WERI-Rb-1 (cell line): ENCODE results near the gene ZNF516.

Source experiments
- DNase-seq: peaks from one replicate; pipeline ENCODE4 v3.0.0-alpha.2; 2020
- H3K27ac ChIP-seq: fragments of 250-450 bp; sonication (Bioruptor Pico); 2 replicates; pipeline ENCODE4 v1.5.1; 2020; ENCODE audit warnings: mild to moderate bottlenecking, moderate library complexity
- H3K27me3 ChIP-seq: fragments of 250-450 bp; sonication (Bioruptor Pico); 2 replicates; pipeline ENCODE4 v1.5.1; 2021; ENCODE audit warnings: mild to moderate bottlenecking, low read depth, moderate library complexity; ENCODE audit not compliant: insufficient read depth, severe bottlenecking
- H3K36me3 ChIP-seq: fragments of 250-450 bp; sonication (Bioruptor Pico); 2 replicates; pipeline ENCODE4 v1.5.1; 2020; ENCODE audit warnings: mild to moderate bottlenecking, moderate library complexity
- H3K4me3 ChIP-seq: 2 replicates; pipeline ENCODE4 v1.5.1; 2011; ENCODE audit warnings: low read depth, mild to moderate bottlenecking, control low read depth, low read length
- H3K9me3 ChIP-seq: fragments of 250-450 bp; sonication (Bioruptor Pico); 2 replicates; pipeline ENCODE4 v1.5.1; 2021; ENCODE audit warnings: mild to moderate bottlenecking, moderate library complexity; ENCODE audit not compliant: severe bottlenecking
- CTCF ChIP-seq: IDR thresholded peaks from 2 replicates; pipeline ENCODE4 v1.5.1; 2011; ENCODE audit warnings: low read depth, mild to moderate bottlenecking, control low read depth, inconsistent platforms, low read length

ZNF516 gene

GRCh38 chr18:76379226-76380126 lies 115.6 kb downstream of the ZNF516 start:
- no peak for DNase-seq
- Histone ChIP-seq H3K4me3 (no peak overlapping the region), H3K9me3 (no peaks in the 10 kb centered on the region), H3K36me3 (peaks cover 50% of the 10 kb centered on the region), H3K27me3 (no peaks in the 10 kb centered on the region), H3K27ac (no peak overlapping the region)
- TF ChIP-seq CTCF: no peak

GRCh38 chr18:76378526-76379215 lies 116.4 kb downstream of the ZNF516 start:
- no peaks in the 10 kb centered on the region for H3K9me3 ChIP-seq
- H3K4me3 ChIP-seq: no peak overlapping the region
- no peak for TF ChIP-seq CTCF
- no peak overlapping the region for H3K27ac ChIP-seq
- peaks cover 52% of the 10 kb centered on the region for H3K36me3 ChIP-seq
- no peaks in the 10 kb centered on the region for H3K27me3 ChIP-seq
- DNase-seq: no peak

GRCh38 chr18:76377359-76377756 lies 117.7 kb downstream of the ZNF516 start:
- no peak for TF ChIP-seq CTCF
- no peak overlapping the region for H3K27ac ChIP-seq
- H3K9me3 ChIP-seq: no peaks in the 10 kb centered on the region
- H3K4me3 ChIP-seq: no peak overlapping the region
- peaks cover 62% of the 10 kb centered on the region for H3K36me3 ChIP-seq
- H3K27me3 ChIP-seq: no peaks in the 10 kb centered on the region
- no peak for DNase-seq

GRCh38 chr18:76376668-76377358 lies 118.2 kb downstream of the ZNF516 start:
- peaks cover 67% of the 10 kb centered on the region for H3K36me3 ChIP-seq
- no peak overlapping the region for H3K27ac ChIP-seq
- no peak for DNase-seq
- H3K9me3 ChIP-seq: no peaks in the 10 kb centered on the region
- H3K4me3 ChIP-seq: no peak overlapping the region
- no peaks in the 10 kb centered on the region for H3K27me3 ChIP-seq
- no peak for TF ChIP-seq CTCF

- Histone ChIP-seq H3K27ac (no peak overlapping the region), H3K4me3 (no peak overlapping the region), H3K36me3 (peaks cover 73% of the 10 kb centered on the region), H3K9me3 (no peaks in the 10 kb centered on the region), H3K27me3 (no peaks in the 10 kb centered on the region)
- no peak for DNase-seq
- TF ChIP-seq CTCF: no peak
These were observed 118.8 kb downstream of the ZNF516 start for GRCh38 chr18:76376225-76376624.
